CD4-positive, alpha-beta T cell (primary cell): ENCODE results near the gene ANO2. TPM values are rescaled to one million over a fixed set of nuclear protein-coding genes. Genes with fewer than 3 reads are reported as not detected.

ENCODE experiments used
- ATAC-seq: fragments of 200-7000 bp; cut with Tn5 transposase; one replicate; pipeline ENCODE4 v1.10.0; 2022; ENCODE audit warnings: mild to moderate bottlenecking; ENCODE audit not compliant: poor library complexity
- CTCF ChIA-PET: fragments of 350-600 bp; sonication (Branson Sonifier 250); formaldehyde crosslinking; loops from one replicate; lab custom pipeline; 2021; ENCODE audit warnings: antibody characterized with exemption, inconsistent platforms; lab: Charles Lee
- POLR2A ChIA-PET: fragments of 350-600 bp; sonication (Branson Sonifier 250); formaldehyde crosslinking; loops from one replicate; lab custom pipeline; 2021; ENCODE audit warnings: antibody characterized with exemption, inconsistent platforms; lab: Charles Lee
- DNase-seq, 14 experiments: peaks; one replicate each; pipeline ENCODE4 v3.0.0-alpha.2; 2013 to 2020; ENCODE audit warnings: mixed read lengths in 2 of 14
- H3K27ac ChIP-seq, 2 donors: one replicate each; pipeline versions ENCODE4 v1.5.1 to v1.7.0; 2013; ENCODE audit warnings: low read length in 2 of 2, low read depth in 1 of 2, mild to moderate bottlenecking in 1 of 2
- H3K27me3 ChIP-seq, 2 experiments: 1 replicate in 1 of 2; 2 replicates in 1 of 2; pipeline versions ENCODE4 v1.6.1 to v1.7.0; 2013; ENCODE audit warnings: low read length in 2 of 2, control low read depth in 1 of 2, mild to moderate bottlenecking in 1 of 2, moderate library complexity in 1 of 2; ENCODE audit not compliant: insufficient read depth in 2 of 2, control insufficient read depth in 1 of 2
- H3K36me3 ChIP-seq: one replicate; pipeline ENCODE4 v1.6.1; 2013; ENCODE audit warnings: low read length, control low read depth; ENCODE audit not compliant: insufficient read depth
- H3K4me1 ChIP-seq: one replicate; pipeline ENCODE4 v1.6.1; 2013; ENCODE audit warnings: low read length, control low read depth; ENCODE audit not compliant: insufficient read depth
- H3K4me3 ChIP-seq: one replicate; pipeline ENCODE4 v1.5.1; 2013; ENCODE audit warnings: mild to moderate bottlenecking, low read length, moderate library complexity
- H3K9me3 ChIP-seq, 2 experiments: 1 replicate in 1 of 2; 2 replicates in 1 of 2; pipeline versions ENCODE4 v1.6.1 to v1.7.0; 2013; ENCODE audit warnings: low read length in 2 of 2, mild to moderate bottlenecking in 2 of 2, control low read depth in 1 of 2, moderate library complexity in 1 of 2; ENCODE audit not compliant: control insufficient read depth in 1 of 2, insufficient read depth in 1 of 2
- H3K27ac Mint-ChIP-seq: one replicate; pipeline ENCODE4 v1.8.0; 2020; ENCODE audit warnings: mixed read lengths
- H3K27me3 Mint-ChIP-seq: one replicate; pipeline ENCODE4 v1.8.0; 2021; ENCODE audit warnings: mixed read lengths
- H3K36me3 Mint-ChIP-seq: one replicate; pipeline ENCODE4 v1.8.0; 2021; ENCODE audit warnings: low read depth, mixed read lengths
- H3K4me1 Mint-ChIP-seq: one replicate; pipeline ENCODE4 v1.8.0; 2021; ENCODE audit warnings: low read depth, mixed read lengths
- H3K4me3 Mint-ChIP-seq: one replicate; pipeline ENCODE4 v1.8.0; 2020; ENCODE audit warnings: mild to moderate bottlenecking, mixed read lengths
- H3K9me3 Mint-ChIP-seq: one replicate; pipeline ENCODE4 v1.8.0; 2020; ENCODE audit warnings: mixed read lengths
- CTCF ChIP-seq: fragments of 200-600 bp; IDR thresholded peaks from one replicate; pipeline ENCODE4 v1.8.0; 2022; ENCODE audit warnings: antibody characterized with exemption, mild to moderate bottlenecking
- intact Hi-C, 2 experiments: fragments of 100-400 bp; cut with DNase I in 1 of 2; cut with micrococcal nuclease in 1 of 2; formaldehyde crosslinking; loops; one replicate each; pipeline versions ENCODE4 v1.15.1 to v1.9.0; 2023 to 2025; cut with DNase I, micrococcal nuclease
- total RNA-seq, 174 experiments: library from RNA in 2 of 174; stranded (reverse) in 2 of 174; gene quantifications; one replicate each; pipeline ENCODE4 v1.2.3 and lab custom pipeline; 2021 to 2026

The ANO2 gene
- total RNA-seq, 2 experiments from 2014 or later, result not detected

- Mint-ChIP-seq H3K36me3 (no peaks in the 10 kb centered on the region), H3K27ac (no peak overlapping the region), H3K27me3 (peaks cover 93% of the 10 kb centered on the region), H3K9me3 (no peaks in the 10 kb centered on the region), H3K4me1 (no peaks in the 10 kb centered on the region), H3K4me3 (no peak overlapping the region)
- TF ChIP-seq CTCF, result no peak
- ATAC-seq (no peak), DNase-seq (no peak)
- H3K27ac ChIP-seq, result no peak overlapping the region
- H3K4me1 ChIP-seq, result no peaks in the 10 kb centered on the region
- no peak overlapping the region for H3K4me3 ChIP-seq
- H3K9me3 ChIP-seq, result peaks cover 0 to 4% of the 10 kb centered on the region in 2 experiments
- intact Hi-C loops, result no loop called here
- POLR2A ChIA-PET, result no interaction called here
- no peaks in the 10 kb centered on the region for H3K36me3 ChIP-seq
- CTCF ChIA-PET, result no interaction called here
- peaks cover 33 to 52% of the 10 kb centered on the region in 2 experiments for H3K27me3 ChIP-seq
Measured at GRCh38 chr12:5947006-5947405, 1.9 kb upstream of the ANO2 start.

GRCh38 chr12:5946388-5946787 is 1.3 kb upstream of the ANO2 start:
- Mint-ChIP-seq H3K4me3 (no peak overlapping the region), H3K27ac (no peak overlapping the region), H3K27me3 (peaks cover 88% of the 10 kb centered on the region), H3K36me3 (no peaks in the 10 kb centered on the region), H3K9me3 (no peaks in the 10 kb centered on the region), H3K4me1 (no peaks in the 10 kb centered on the region)
- Histone ChIP-seq H3K27me3 (peaks cover 33 to 52% of the 10 kb centered on the region in 2 experiments), H3K4me1 (no peaks in the 10 kb centered on the region), H3K9me3 (peaks cover 0 to 4% of the 10 kb centered on the region in 2 experiments), H3K4me3 (no peak overlapping the region), H3K27ac (no peak overlapping the region), H3K36me3 (no peaks in the 10 kb centered on the region)
- DNase-seq (no peak), ATAC-seq (no peak)
- ChIA-PET POLR2A (no interaction called here), CTCF (no interaction called here)
- intact Hi-C loops, result no loop called here
- TF ChIP-seq CTCF, result no peak

GRCh38 chr12:5944688-5945070 is 380 bp downstream of the ANO2 start:
- no peaks in the 10 kb centered on the region for H3K36me3 Mint-ChIP-seq
- Histone ChIP-seq H3K27ac (no peak overlapping the region), H3K4me1 (no peaks in the 10 kb centered on the region), H3K36me3 (no peaks in the 10 kb centered on the region), H3K4me3 (no peak overlapping the region), H3K9me3 (peaks cover 0 to 4% of the 10 kb centered on the region in 2 experiments), H3K27me3 (peaks cover 26 to 52% of the 10 kb centered on the region in 2 experiments)
- H3K4me1 Mint-ChIP-seq, result no peaks in the 10 kb centered on the region
- no peak for TF ChIP-seq CTCF
- ChIA-PET POLR2A (no interaction called here), CTCF (no interaction called here)
- DNase-seq (no peak), ATAC-seq (no peak)
- peaks cover 88% of the 10 kb centered on the region for H3K27me3 Mint-ChIP-seq
- H3K9me3 Mint-ChIP-seq, result no peaks in the 10 kb centered on the region
- H3K27ac Mint-ChIP-seq, result no peak overlapping the region
- H3K4me3 Mint-ChIP-seq, result no peak overlapping the region
- intact Hi-C loops, result no loop called here
